ENCODE data around the gene SV2A. TPM values are rescaled to one million over a fixed set of nuclear protein-coding genes. Genes with fewer than 3 reads are reported as not detected.

SV2A gene
- total RNA-seq, 1 donor from 2014 or later = 16.0 TPM

- Mint-ChIP-seq H3K4me3 (ENCODE audit: unreplicated experiment) (peak overlapping the region; percentile 81), H3K27ac (ENCODE audit: unreplicated experiment) (peak overlapping the region; percentile 28), H3K36me3 (ENCODE audit: low read depth) (peaks cover 12% of the 10 kb centered on the region), H3K4me1 (ENCODE audit: low read depth) (peaks cover 25% of the 10 kb centered on the region), H3K27me3 (ENCODE audit: low read depth) (no peaks in the 10 kb centered on the region), H3K9me3 (ENCODE audit: low read depth) (no peaks in the 10 kb centered on the region)
- DNase-seq (ENCODE audit: low spot score) = no peak
- no peak for TF ChIP-seq CTCF (IDR thresholded peaks at IDR 0.05)
These were observed 1.3 kb downstream of the SV2A start for GRCh38 chr1:149916193-149916897.

GRCh38 chr1:149915429-149916192, 2.0 kb downstream of the SV2A start:
- Mint-ChIP-seq H3K4me1 (ENCODE audit: low read depth) (peaks cover 25% of the 10 kb centered on the region), H3K9me3 (ENCODE audit: low read depth) (no peaks in the 10 kb centered on the region)

GRCh38 chr1:149914545-149914944, 3.1 kb downstream of the SV2A start:
- H3K9me3 Mint-ChIP-seq (ENCODE audit: low read depth) = no peaks in the 10 kb centered on the region
- peaks cover 25% of the 10 kb centered on the region for H3K4me1 Mint-ChIP-seq (ENCODE audit: low read depth)
- no peak overlapping the region for H3K4me3 Mint-ChIP-seq (ENCODE audit: unreplicated experiment)
- H3K27ac Mint-ChIP-seq (ENCODE audit: unreplicated experiment) = no peak overlapping the region
- DNase-seq (ENCODE audit: low spot score) = no peak
- peaks cover 17% of the 10 kb centered on the region for H3K36me3 Mint-ChIP-seq (ENCODE audit: low read depth)
- TF ChIP-seq CTCF (IDR thresholded peaks at IDR 0.05) = no peak
- H3K27me3 Mint-ChIP-seq (ENCODE audit: low read depth) = no peaks in the 10 kb centered on the region

More at GRCh38 chr1:149915429-149916192, 2.0 kb downstream of the SV2A start:
- H3K36me3 Mint-ChIP-seq (ENCODE audit: low read depth) = peaks cover 17% of the 10 kb centered on the region
- peak overlapping the region; percentile 81 for H3K4me3 Mint-ChIP-seq (ENCODE audit: unreplicated experiment)
- H3K27me3 Mint-ChIP-seq (ENCODE audit: low read depth) = no peaks in the 10 kb centered on the region
- peak overlapping the region; percentile 28 for H3K27ac Mint-ChIP-seq (ENCODE audit: unreplicated experiment)
- no peak for TF ChIP-seq CTCF (IDR thresholded peaks at IDR 0.05)
- DNase-seq (ENCODE audit: low spot score) = no peak

- TF ChIP-seq CTCF (IDR thresholded peaks at IDR 0.05) = no peak
- H3K9me3 Mint-ChIP-seq (ENCODE audit: low read depth) = no peaks in the 10 kb centered on the region
- no peaks in the 10 kb centered on the region for H3K27me3 Mint-ChIP-seq (ENCODE audit: low read depth)
- no peak overlapping the region for H3K4me3 Mint-ChIP-seq (ENCODE audit: unreplicated experiment)
- DNase-seq (ENCODE audit: low spot score) = no peak
- H3K36me3 Mint-ChIP-seq (ENCODE audit: low read depth) = peaks cover 20% of the 10 kb centered on the region
- no peak overlapping the region for H3K27ac Mint-ChIP-seq (ENCODE audit: unreplicated experiment)
- no peaks in the 10 kb centered on the region for H3K4me1 Mint-ChIP-seq (ENCODE audit: low read depth)
These were observed 11.0 kb downstream of the SV2A start for GRCh38 chr1:149906570-149907075.

- no peak for TF ChIP-seq CTCF (IDR thresholded peaks at IDR 0.05)
- Mint-ChIP-seq H3K4me1 (ENCODE audit: low read depth) (peaks cover 17% of the 10 kb centered on the region), H3K9me3 (ENCODE audit: low read depth) (no peaks in the 10 kb centered on the region), H3K4me3 (ENCODE audit: unreplicated experiment) (no peak overlapping the region), H3K27ac (ENCODE audit: unreplicated experiment) (no peak overlapping the region), H3K27me3 (ENCODE audit: low read depth) (no peaks in the 10 kb centered on the region), H3K36me3 (ENCODE audit: low read depth) (peaks cover 12% of the 10 kb centered on the region)
- peak; percentile 28 for DNase-seq (ENCODE audit: low spot score)
These were observed 13.7 kb downstream of the SV2A start for GRCh38 chr1:149903836-149904491.
